NCI-H2196 (cell line): ENCODE results near the gene ATR.
"Not testable (repeated sequence)": the region's sequence is repeated elsewhere in the genome, so short reads cannot be mapped to it uniquely, and the experiment has no call there.

Source experiments
- DNase-seq: peaks from one replicate; lab custom pipeline; 2025; ENCODE audit not compliant: unreplicated experiment; lab: John Stamatoyannopoulos, UW

Gene ATR

DNA sequence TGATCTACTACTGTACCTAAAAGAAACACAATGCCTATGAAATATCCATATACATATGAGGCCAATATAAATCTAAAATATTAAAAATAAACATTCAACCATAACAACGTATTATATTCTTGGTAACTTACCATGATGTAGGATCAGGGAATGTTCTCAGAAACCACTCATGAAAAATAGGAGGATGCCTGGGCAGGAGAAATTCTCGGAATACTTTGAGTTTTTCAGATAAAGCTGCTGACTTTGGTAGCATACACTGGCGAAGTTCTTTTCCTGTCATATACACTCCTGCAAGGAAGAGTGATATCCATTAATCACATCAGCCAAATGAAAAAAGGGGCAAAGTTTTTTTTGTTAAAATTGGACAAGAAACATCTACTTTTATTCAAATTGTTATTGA, 119.4 kb downstream of the ATR start:
- no peak for DNase-seq

DNA sequence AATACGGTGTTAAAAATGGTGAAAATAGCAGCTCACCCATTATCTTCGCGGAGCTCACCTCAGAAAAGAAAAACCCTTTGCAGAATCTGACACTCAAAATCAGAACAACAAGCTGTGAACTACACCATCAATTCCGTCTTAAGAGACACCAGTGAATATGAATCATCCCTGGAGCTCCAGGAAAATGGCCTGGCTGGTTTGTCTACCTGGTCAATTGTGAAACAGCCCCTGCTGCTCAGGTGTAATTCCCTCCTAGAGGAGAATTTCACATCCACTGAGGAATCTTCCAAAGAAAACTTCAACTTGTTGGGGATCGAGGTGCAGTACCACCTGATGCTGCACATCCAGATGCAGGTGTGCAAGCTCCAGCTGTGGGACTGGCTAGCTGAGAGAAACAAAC, 127.7 kb downstream of the ATR start:
- DNase-seq, result no peak

DNA sequence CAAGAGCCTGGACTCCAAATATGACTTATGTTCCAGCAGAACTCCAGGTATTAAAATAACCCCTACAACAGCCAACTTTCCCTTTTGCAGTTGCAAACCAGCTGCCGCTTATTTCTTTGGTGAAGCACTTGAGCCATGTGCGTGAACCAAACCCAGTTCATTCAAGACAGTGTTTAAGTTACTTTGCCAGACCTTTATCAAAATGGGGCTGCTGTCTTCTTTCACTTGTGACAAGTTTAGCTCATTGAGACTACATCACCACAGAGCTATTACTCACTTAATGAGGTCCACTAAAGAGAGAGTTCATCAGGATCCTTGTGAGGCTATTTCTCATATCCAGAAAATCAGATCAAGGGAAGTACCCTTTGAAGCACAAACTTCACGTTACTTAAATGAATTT, 128.3 kb downstream of the ATR start:
- DNase-seq, result no peak

DNA sequence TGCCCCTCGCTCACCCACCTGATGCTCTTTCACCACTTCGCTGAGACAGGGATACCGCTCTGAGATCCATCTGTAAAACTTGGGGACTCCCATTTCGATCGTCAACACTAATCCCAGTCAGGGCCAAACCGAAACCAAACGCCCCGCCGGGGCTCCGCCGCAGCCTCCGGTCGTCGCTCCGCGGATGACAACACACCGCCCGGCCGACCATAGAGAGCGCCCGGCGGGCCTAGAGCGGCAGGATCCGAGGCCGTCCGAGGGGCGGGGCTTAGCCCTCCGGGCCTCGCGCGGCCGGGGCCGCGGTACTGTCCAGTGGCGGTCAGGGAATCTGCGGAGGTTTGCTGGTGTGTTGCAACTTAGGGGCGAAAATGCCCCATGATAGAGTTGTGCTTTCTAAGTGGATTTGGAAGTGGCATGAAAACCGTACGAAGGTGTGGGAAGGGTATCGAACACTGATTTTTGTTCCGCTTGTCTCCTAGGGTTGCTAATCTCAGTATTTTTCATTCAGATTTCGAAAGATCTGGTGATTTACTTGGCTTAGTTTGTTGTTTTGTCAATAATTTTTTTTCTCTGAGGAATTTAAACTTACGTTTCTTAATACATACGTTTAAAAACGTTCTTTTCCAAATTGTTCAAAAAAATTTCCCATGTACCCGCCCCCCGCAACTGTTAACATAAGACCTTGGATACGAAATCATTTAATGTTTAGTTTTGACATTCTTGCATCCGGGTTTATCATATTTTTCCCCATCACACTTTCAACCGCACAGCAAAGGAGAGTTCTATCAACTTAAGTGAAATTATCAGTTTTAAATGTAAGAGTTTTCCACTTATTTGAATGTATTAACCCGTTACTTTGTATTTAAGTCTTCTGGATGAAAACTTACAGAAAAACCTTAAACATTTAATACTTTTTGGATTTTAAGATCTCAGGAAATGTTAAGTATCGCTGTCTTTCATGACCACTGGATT, 130.4 kb downstream of the ATR start, which contains the start of gene XRN1:
Gene XRN1, minus strand, starts transcription at position 186 of the 972 bp plus-strand sequence. Its CDS starts 93 bp downstream, at position 93.
- peak; percentile 99 for DNase-seq

DNA sequence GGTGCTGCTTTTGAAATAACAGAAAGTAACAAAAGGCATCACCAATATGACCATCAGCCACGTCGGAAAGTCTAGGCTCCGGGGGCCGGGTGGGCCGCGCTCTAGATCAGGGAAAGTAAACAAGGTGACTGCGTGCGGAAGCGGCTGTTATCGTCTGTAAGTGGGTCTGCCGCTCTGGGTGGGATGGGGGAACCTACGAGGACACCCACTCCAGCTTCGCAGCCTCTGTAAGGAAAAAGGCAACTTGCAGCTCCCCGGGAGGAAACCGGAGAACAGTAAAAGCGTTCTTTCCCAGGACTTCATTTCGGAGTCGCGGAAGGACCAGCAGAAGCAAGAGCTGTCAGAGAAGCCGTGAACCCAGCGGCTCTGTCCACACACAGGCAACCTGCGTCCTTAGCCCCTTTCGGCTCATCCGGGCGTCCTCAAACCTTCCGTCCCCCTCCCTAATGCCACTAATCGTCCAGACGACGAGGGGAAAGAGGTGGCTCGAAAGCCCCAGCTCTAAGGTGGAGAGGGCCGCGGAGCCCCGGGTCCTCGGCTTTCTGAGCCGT, 131.2 kb downstream of the ATR start:
- peak; percentile 66 for DNase-seq

DNA sequence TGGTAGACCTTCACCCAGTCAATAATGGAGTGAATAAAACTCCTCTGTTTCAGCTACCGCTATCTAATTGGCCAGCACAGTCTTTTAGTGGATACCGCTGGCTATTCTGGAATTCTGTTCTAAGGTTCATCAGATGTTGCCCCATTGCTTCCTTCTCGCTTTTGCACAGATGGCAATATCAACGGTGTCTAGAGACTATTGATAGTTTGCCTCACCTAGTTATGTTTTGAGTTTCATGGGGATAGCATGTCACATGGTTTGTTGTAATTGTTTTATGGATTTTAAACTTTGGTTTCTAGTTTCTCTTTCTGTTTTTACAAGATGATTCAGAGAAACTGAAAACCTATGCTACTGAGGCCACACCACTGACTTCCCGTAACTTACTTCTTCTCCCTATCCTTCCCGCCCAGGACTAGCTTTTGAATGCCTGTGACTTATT, 132.7 kb downstream of the ATR start:
- no peak for DNase-seq

DNA sequence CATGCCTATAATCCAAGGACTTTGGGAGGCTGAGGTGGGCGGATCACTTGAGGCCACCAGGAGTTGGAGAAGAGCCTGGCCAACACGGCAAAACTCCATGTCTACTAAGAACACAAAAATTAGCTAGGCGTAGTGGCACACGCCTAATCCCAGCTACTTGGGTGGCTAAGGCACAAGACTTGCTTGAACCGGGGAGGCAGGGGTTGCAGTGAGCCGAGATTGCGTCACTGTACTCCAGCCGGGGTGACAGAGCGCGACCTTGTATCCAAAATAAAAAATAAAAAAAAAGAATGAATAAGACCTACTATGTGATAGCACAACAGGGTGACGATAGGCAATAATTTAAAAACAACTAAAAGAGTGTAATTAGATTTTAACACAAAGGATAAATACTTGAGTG, 134.2 kb downstream of the ATR start:
- no peak for DNase-seq

DNA sequence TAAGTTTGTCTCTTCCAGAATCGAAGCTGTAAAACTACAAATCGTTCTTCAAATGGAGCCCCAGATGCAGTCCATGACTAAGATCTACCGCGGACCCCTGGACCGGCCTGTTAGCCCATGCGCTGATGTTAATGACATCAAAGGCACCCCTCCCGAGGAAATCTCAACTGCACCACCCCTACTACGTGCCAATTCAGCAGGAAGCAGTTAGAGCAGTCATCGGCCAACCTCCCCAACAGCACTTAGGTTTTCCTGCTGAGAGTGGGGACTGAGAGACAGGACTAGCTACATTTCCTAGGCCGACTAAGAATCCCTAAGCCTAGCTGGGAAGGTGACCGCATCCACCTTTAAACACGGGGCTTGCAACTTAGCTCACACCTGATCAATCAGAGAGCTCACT, 135.5 kb downstream of the ATR start:
- not testable (repeated sequence) for DNase-seq

DNA sequence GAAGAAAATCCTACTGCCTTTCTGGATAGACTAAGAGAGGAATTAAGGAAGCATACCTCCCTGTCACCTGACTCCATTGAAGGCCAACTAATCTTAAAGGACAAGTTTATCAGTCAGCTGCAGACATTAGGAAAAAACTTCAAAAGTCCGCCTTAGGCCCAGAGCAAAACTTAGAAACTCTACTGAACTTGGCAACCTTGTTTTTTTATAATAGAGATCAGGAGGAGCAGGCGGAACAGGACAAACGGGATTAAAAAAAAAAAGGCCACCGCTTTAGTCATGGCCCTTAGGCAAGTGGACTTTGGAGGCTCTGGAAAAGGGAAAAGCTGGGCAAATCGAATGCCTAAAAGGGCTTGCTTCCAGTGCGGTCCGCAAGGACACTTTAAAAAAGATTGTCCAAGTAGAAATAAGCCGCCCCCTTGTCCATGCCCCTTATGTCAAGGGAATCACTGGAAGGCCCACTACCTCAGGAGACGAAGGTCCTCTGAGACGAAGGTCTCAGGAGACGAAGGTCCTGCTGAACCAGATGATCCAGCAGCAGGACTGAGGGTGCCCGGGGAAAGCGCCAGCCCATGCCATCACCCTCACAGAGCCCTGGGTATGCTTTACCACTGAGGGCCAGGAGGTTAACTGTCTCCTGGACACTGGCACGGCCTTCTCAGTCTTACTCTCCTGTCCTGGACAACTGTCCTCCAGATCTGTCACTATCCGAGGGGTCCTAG, 138.9 kb downstream of the ATR start:
- DNase-seq, result not testable (repeated sequence)

DNA sequence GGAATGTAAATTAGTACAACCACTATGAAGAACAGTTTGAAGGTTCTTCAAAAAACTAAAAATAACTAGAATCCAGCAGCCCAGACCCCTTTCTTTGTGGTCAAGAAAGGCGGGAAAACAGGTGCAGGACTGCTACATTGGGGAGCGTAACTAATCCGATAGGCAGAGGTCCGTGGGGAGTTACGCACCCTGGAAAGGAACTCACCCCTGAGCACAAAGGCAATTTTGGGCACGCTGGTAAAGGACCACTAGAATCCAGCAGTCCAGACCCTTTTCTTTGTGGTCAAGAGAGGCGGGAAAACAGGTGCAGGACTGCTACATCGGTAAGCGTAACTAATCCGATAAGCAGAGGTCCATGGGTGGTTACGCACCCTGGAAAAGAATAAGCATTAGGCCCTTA, 140.4 kb downstream of the ATR start:
- not testable (repeated sequence) for DNase-seq

DNA sequence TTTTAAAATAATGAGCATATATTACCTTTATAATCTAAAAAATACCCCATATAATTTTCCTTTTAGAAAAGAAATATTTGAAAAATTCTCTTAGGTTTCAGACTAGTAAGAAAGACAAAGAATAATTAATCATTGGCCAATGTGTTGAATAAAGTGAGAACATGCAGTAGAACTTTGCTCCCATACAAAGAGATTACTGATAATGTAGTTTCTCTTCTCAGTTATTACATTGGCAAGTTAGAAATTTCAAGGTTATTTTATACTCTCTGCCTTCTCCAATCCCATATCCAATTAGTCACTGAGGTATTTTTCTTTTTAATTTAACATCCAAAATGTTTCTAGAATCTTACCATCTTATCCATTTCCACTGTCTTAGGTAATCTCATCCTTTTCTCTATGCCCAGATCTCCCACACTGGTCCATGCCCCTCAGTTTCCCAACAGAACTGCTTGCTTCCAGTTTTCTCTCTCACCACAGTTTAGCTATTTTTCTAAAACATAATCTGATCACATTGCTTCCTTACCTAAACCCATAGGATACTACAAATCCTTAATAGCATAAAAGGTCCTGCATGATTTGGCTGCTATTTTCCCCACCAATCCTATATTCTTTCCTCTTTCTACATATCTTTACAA, 141.5 kb downstream of the ATR start:
- no peak for DNase-seq

DNA sequence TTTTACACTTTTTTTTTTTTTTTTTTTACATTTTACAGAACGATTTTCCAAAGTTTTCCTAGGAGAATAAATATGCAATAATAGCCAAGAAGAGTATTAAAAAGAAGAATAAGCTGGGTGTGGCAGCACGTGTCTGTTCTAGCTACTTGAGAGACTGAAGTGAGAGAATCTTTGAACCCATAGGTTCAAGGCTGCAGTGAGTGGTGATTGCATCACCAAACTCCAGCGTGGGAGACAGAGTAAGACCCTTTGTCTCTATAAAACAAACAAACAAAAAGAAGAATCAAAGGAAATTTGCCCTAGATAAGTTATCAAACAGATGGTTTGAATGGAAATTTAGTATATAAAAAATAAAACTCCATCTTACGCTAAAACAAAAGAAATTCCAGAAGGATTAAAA, 144.0 kb downstream of the ATR start:
- no peak for DNase-seq

DNA sequence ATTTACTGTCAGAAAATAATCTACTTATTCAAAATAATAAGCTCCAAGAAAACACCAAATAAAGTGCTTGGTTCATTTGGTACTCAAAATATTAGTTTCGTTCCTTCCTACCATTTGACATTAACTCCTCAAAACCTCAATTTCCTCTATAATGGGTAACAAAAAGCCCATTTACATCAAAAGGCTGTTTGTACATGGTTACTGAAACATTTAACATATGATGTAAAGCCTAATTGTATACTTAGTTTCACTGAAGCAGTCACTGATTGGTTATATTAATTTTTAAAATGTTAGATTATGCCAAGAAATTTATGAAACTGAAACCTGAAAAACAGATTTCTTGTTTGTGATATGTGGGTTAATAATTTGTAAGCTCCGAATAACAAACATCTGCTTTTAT, 145.4 kb downstream of the ATR start:
- no peak for DNase-seq

DNA sequence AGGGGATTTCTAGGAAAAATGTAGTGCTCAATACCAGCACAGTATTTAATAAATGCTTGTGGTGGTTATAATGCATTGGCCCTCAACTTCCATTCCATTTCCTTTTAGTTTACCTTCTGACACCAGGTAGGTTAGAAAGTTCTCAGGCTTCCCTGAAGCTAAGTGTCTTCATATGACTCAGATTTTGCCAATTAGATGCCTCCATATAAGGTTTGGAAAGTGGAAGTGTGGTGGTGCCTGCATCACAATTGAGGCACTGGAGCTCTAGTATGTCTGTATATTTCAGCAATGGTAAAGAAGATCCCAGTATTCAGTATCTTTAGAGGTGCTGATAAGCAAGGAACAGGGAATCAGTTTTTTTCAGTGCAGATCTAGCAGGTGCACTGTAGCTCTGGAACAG, 149.0 kb downstream of the ATR start:
- DNase-seq, result no peak

DNA sequence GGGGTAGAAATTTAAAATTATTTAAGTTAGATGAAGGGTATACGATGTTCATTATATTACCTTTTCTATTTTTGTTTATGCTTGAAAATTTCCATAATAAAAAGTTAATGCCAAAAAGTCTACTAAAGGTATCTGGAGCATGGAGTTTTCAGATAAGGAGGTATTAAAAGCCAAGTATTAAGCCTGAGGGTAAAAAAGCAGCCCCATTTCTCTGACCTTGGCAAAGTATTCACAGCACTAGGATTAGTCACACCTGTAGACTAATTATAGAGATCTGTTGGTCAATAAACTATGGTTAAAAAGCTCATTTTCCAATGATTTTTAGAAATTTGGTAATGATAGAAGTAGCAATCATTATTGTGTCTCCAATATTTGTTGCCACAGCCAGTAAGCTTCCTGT, 153.8 kb downstream of the ATR start:
- DNase-seq, result no peak

DNA sequence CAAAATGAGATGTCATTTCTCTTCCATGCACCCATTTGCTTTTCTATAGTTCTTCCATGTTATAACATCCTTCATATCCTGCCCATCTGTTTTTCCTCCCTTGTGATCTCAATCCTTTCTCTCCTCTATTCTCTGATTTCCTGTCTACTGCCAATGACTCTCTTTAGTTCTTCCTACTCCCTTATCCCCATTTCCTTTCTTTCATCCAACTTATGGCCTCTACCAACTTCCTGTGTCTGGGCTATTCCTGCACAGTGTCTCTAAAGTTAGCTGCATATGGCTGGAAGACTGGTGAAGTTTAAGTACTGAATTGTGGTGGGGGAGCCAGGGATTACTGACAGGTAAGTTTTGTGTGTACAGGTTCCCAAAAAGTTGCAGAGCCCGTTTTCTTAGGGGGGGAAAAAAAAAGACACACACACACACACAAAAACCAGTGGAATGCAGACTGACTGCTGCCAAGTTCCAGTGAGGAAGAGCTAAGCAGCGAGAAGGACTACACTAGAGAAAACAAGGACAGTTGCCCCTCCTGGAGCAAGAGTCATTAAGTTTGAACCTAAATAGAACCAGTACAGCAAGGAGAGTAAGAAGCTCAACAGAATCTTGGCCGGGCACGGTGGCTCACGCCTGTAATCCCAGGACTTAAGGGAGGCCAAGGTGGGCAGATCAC, 159.5 kb downstream of the ATR start:
- DNase-seq, result no peak

DNA sequence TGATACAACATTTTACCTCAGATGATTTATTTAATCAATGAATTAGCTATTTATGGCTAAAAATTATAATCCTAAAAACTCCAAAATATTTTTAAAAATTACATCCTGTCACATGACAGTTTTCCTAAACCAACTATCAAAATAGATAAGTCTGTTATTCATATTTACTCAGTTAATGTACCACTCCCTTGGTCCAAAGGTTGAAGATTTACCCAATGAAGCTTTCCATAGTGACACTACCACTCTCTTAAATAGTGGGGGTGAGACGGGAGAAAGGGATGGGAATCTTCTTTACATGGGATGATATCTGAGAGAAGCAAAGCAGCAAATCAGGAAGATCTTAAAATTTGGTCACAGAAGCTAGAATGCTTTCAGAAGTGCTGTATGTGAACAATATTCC, 161.2 kb downstream of the ATR start:
- DNase-seq, result no peak

DNA sequence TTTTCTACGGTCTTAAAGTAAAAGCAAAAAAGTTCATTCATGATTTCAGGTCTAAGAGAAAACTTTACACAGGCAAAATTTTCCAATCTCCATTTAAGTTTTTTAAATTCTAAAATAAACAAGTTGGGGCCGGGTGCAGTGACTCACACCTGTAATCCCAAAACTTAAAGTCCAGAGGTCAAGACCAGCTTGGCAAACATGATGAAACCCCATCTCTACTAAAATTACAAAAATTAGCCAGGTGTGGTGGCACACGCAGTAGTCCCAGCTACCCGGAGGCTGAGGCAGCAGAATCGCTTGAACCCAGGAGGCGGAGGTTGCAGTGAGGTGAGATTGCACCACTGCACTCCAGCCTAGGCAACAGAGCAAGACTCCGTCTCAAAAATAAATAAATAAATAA, 178.0 kb downstream of the ATR start:
- not testable (repeated sequence) for DNase-seq
